Endothelial cell (in vitro differentiated cells): ENCODE data around the gene TMEM231. TPM values are rescaled to one million over a fixed set of nuclear protein-coding genes. Genes with fewer than 3 reads are reported as not detected.
A peak's percentile ranks its signal among the peaks of the same experiment; 100 is the strongest.

ENCODE experiments used
- DNase-seq: peaks from one replicate; pipeline ENCODE4 v3.0.0; 2021; ENCODE audit warnings: low spot score
- H3K27ac Mint-ChIP-seq: one replicate; pipeline ENCODE4 v1.8.0; 2021; ENCODE audit warnings: mixed read lengths, inconsistent platforms; ENCODE audit not compliant: unreplicated experiment
- H3K27me3 Mint-ChIP-seq: one replicate; pipeline ENCODE4 v1.8.0; 2021; ENCODE audit warnings: mild to moderate bottlenecking, moderate library complexity, mixed read lengths, inconsistent platforms; ENCODE audit not compliant: unreplicated experiment
- H3K36me3 Mint-ChIP-seq: one replicate; pipeline ENCODE4 v1.8.0; 2021; ENCODE audit warnings: mild to moderate bottlenecking, low read depth, mixed read lengths, inconsistent platforms; ENCODE audit not compliant: unreplicated experiment
- H3K4me1 Mint-ChIP-seq: one replicate; pipeline ENCODE4 v1.8.0; 2021; ENCODE audit warnings: mild to moderate bottlenecking, mixed read lengths, inconsistent platforms; ENCODE audit not compliant: unreplicated experiment
- H3K4me3 Mint-ChIP-seq: one replicate; pipeline ENCODE4 v1.8.0; 2021; ENCODE audit warnings: mild to moderate bottlenecking, mixed read lengths, inconsistent platforms; ENCODE audit not compliant: unreplicated experiment
- H3K9me3 Mint-ChIP-seq: one replicate; pipeline ENCODE4 v1.8.0; 2021; ENCODE audit warnings: mixed read lengths, inconsistent platforms; ENCODE audit not compliant: unreplicated experiment
- total RNA-seq: library from RNA; stranded (reverse); fragmentation: NEBNext Ultra II Directional; extraction: Animal tissue kit (Norgen Biotek cat#: 25700); gene quantifications from one replicate; pipeline ENCODE4 v1.2.1, GENCODE V29; 2021; ENCODE audit not compliant: unreplicated experiment
- TF ChIP-seq, protein P1 (sequence below): fragments of 200-600 bp; sonication (generic); IDR thresholded peaks from one replicate; pipeline ENCODE4 v1.5.0; 2021; ENCODE audit warnings: antibody characterized with exemption; ENCODE audit not compliant: unreplicated experiment

The TMEM231 gene
- total RNA-seq, 1 donor from 2014 or later = 14.5 TPM

DNA sequence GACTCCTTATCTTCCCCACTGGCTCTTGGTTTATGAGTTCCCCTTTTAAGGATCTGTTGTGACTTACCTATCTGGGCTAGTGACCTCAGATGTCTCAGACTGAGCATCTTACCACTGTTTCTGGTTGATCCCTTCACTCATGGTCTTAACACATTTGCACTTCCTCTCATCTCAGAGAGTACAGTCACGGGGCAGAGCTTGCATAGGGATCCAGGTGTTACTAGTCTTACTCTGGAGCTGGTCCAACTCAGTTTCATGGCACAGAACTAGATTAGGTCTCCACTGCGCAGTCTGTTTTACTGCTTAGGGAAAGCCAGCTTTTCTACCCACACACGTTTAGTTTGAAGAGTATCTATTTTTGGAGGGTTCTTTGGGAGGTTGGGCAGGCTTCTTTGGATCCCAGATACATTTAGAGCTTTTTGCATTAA is 20.3 kb upstream of the TMEM231 start:
- peak overlapping the region; percentile 10 for H3K4me3 Mint-ChIP-seq
- TF ChIP-seq, protein P1, sequence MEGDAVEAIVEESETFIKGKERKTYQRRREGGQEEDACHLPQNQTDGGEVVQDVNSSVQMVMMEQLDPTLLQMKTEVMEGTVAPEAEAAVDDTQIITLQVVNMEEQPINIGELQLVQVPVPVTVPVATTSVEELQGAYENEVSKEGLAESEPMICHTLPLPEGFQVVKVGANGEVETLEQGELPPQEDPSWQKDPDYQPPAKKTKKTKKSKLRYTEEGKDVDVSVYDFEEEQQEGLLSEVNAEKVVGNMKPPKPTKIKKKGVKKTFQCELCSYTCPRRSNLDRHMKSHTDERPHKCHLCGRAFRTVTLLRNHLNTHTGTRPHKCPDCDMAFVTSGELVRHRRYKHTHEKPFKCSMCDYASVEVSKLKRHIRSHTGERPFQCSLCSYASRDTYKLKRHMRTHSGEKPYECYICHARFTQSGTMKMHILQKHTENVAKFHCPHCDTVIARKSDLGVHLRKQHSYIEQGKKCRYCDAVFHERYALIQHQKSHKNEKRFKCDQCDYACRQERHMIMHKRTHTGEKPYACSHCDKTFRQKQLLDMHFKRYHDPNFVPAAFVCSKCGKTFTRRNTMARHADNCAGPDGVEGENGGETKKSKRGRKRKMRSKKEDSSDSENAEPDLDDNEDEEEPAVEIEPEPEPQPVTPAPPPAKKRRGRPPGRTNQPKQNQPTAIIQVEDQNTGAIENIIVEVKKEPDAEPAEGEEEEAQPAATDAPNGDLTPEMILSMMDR = no peak
- H3K9me3 Mint-ChIP-seq = no peaks in the 10 kb centered on the region
- no peak overlapping the region for H3K27ac Mint-ChIP-seq
- no peak for DNase-seq
- peaks cover 2% of the 10 kb centered on the region for H3K27me3 Mint-ChIP-seq
- peaks cover 58% of the 10 kb centered on the region for H3K36me3 Mint-ChIP-seq
- H3K4me1 Mint-ChIP-seq = peaks cover 18% of the 10 kb centered on the region

DNA sequence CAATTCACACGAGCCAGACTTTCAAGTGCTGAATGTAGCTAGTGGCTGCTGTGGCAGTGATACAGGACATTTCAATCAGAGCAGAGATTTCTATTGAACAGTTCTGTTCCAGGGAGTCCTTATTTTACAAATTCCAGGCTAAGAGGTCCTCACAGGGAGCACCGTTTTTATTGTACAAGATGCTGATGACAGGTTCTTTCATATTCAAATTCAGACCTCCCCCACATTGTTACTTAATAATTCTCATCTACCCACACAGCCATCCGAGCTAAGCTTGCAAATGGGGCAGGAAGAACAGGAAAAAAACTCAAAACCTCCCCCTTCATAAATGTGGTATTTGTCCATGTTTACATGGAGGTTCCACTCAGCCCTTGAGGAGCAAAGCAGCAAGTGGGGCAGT is 19.9 kb upstream of the TMEM231 start:
- Mint-ChIP-seq H3K27ac (no peak overlapping the region), H3K4me1 (peaks cover 21% of the 10 kb centered on the region), H3K36me3 (peaks cover 60% of the 10 kb centered on the region), H3K9me3 (no peaks in the 10 kb centered on the region), H3K4me3 (peak overlapping the region; percentile 10), H3K27me3 (peaks cover 2% of the 10 kb centered on the region)
- DNase-seq = no peak
- TF ChIP-seq, protein P1 = no peak

DNA sequence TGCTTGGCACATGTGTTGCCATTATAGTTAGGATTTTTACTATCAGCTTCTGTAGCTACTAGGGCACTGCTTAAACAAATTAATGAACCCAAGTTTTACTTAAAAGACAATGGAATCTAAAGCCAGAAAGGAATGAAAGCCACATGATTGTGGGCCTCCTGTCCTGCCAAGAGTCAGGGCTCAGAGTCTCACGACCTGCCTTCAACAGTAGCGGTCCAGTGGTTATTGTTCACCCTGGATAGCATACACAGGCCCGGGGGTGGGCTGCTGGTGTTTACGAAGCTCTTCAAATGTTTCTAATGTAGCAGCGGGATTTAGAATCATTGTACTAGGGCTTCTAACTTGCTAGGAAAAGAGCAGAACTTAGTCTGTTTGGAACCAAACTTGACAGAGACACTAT is 17.9 kb upstream of the TMEM231 start:
- peak overlapping the region; percentile 67 for H3K27ac Mint-ChIP-seq
- no peak for DNase-seq
- TF ChIP-seq, protein P1 = no peak
- H3K4me1 Mint-ChIP-seq = peaks cover 35% of the 10 kb centered on the region
- H3K36me3 Mint-ChIP-seq = peaks cover 54% of the 10 kb centered on the region
- no peak overlapping the region for H3K4me3 Mint-ChIP-seq
- H3K27me3 Mint-ChIP-seq = peaks cover 4% of the 10 kb centered on the region
- no peaks in the 10 kb centered on the region for H3K9me3 Mint-ChIP-seq

GRCh38 chr16:75572864-75573542 is 17.0 kb upstream of the TMEM231 start:
- Mint-ChIP-seq H3K4me1 (peaks cover 45% of the 10 kb centered on the region), H3K9me3 (no peaks in the 10 kb centered on the region), H3K27me3 (peaks cover 4% of the 10 kb centered on the region), H3K36me3 (peaks cover 50% of the 10 kb centered on the region), H3K27ac (no peak overlapping the region), H3K4me3 (peak overlapping the region; percentile 57)
- TF ChIP-seq, protein P1 = no peak
- DNase-seq = no peak

- Mint-ChIP-seq H3K27ac (no peak overlapping the region), H3K4me3 (no peak overlapping the region), H3K36me3 (peaks cover 51% of the 10 kb centered on the region), H3K27me3 (peaks cover 17% of the 10 kb centered on the region), H3K4me1 (peaks cover 56% of the 10 kb centered on the region), H3K9me3 (no peaks in the 10 kb centered on the region)
- TF ChIP-seq, protein P1 = no peak
- DNase-seq = no peak
Measured at GRCh38 chr16:75570396-75571065, 14.5 kb upstream of the TMEM231 start.
